Mucosa of rectum (tissue), 2 donors: ENCODE results near the gene B4GALNT3.
A peak's percentile ranks its signal among the peaks of the same experiment; 100 is the strongest.

Experiments used
- H3K27ac ChIP-seq, 2 donors: one replicate each; pipeline ENCODE4 v1.7.0; 2013; ENCODE audit warnings: inconsistent platforms in 2 of 2, low read depth in 2 of 2, low read length in 2 of 2
- H3K27me3 ChIP-seq, 2 donors: one replicate each; pipeline ENCODE4 v1.7.0; 2013; ENCODE audit warnings: low read length in 2 of 2; ENCODE audit not compliant: control insufficient read depth in 2 of 2, insufficient read depth in 2 of 2
- H3K36me3 ChIP-seq, 2 donors: one replicate each; pipeline ENCODE4 v1.7.0; 2013; ENCODE audit warnings: low read length in 2 of 2; ENCODE audit not compliant: control insufficient read depth in 2 of 2, insufficient read depth in 2 of 2
- H3K4me1 ChIP-seq, 2 donors: one replicate each; pipeline ENCODE4 v1.7.0; 2013; ENCODE audit warnings: low read length in 2 of 2, mild to moderate bottlenecking in 1 of 2; ENCODE audit not compliant: control insufficient read depth in 2 of 2, insufficient read depth in 2 of 2
- H3K4me3 ChIP-seq, 2 donors: one replicate each; pipeline ENCODE4 v1.7.0; 2013; ENCODE audit warnings: low read length in 2 of 2
- H3K9ac ChIP-seq, 2 donors: one replicate each; pipeline ENCODE4 v1.7.0; 2013; ENCODE audit warnings: low read length in 2 of 2, low read depth in 1 of 2, mild to moderate bottlenecking in 1 of 2
- H3K9me3 ChIP-seq, 2 donors: one replicate each; pipeline ENCODE4 v1.7.0; 2013; ENCODE audit warnings: low read length in 2 of 2; ENCODE audit not compliant: control insufficient read depth in 2 of 2
- donor health status: healthy.
- donor health status: Normal muscosa, but diverticular disease.

The B4GALNT3 gene

GRCh38 chr12:562634-563033, 102.9 kb downstream of the B4GALNT3 start:
- no peaks in the 10 kb centered on the region for H3K4me1 ChIP-seq
- no peak overlapping the region for H3K9ac ChIP-seq
- H3K4me3 ChIP-seq: no peak overlapping the region
- H3K27ac ChIP-seq: peak overlapping the region; percentile 16 to 38
- H3K36me3 ChIP-seq: peaks cover 8 to 28% of the 10 kb centered on the region in 2 donors
- no peaks in the 10 kb centered on the region for H3K9me3 ChIP-seq
- H3K27me3 ChIP-seq: peaks cover 0 to 4% of the 10 kb centered on the region in 2 donors

GRCh38 chr12:563250-563781, 103.6 kb downstream of the B4GALNT3 start:
- H3K36me3 ChIP-seq: peaks cover 8 to 21% of the 10 kb centered on the region in 2 donors
- peak overlapping the region; percentile 9 to 38 for H3K27ac ChIP-seq
- peaks cover 0 to 4% of the 10 kb centered on the region in 2 donors for H3K27me3 ChIP-seq
- H3K9me3 ChIP-seq: no peaks in the 10 kb centered on the region
- H3K9ac ChIP-seq: no peak overlapping the region
- peaks cover 0 to 2% of the 10 kb centered on the region in 2 donors for H3K4me1 ChIP-seq
- peak overlapping the region in 1 of 2 donors; percentile 41 for H3K4me3 ChIP-seq

- no peak overlapping the region for H3K9ac ChIP-seq
- peak overlapping the region in 1 of 2 donors; percentile 23 for H3K27ac ChIP-seq
- peaks cover 8 to 16% of the 10 kb centered on the region in 2 donors for H3K36me3 ChIP-seq
- no peaks in the 10 kb centered on the region for H3K9me3 ChIP-seq
- H3K27me3 ChIP-seq: peaks cover 0 to 4% of the 10 kb centered on the region in 2 donors
- H3K4me3 ChIP-seq: peak overlapping the region in 1 of 2 donors; percentile 41
- peaks cover 3 to 7% of the 10 kb centered on the region in 2 donors for H3K4me1 ChIP-seq
Measured at GRCh38 chr12:563787-564298, 104.1 kb downstream of the B4GALNT3 start.

DNA sequence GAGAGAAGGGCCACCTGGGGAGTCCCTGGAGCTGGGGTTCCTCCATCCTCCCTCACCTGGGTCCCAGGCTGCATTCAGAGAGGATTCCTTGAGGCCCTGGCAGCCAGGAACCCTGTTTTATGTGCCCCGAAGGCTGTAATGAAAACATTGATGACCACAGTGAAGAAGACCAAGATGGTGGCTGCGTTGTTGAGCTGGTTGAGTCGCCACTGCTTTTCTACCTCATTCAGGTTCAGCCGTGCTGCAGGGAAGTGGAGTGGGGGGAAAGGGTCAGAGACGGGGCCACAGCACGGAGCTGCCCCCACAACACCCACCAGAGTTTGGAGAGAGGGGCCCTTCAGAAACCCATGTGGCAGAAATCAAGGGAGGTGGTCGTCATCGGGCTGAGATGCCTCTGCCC, 105.4 kb downstream of the B4GALNT3 start:
- Histone ChIP-seq H3K9ac (no peak overlapping the region), H3K27ac (no peak overlapping the region), H3K4me3 (no peak overlapping the region), H3K4me1 (peaks cover 14 to 18% of the 10 kb centered on the region in 2 donors), H3K36me3 (peaks cover 4 to 12% of the 10 kb centered on the region in 2 donors), H3K27me3 (no peaks in the 10 kb centered on the region), H3K9me3 (no peaks in the 10 kb centered on the region)

DNA sequence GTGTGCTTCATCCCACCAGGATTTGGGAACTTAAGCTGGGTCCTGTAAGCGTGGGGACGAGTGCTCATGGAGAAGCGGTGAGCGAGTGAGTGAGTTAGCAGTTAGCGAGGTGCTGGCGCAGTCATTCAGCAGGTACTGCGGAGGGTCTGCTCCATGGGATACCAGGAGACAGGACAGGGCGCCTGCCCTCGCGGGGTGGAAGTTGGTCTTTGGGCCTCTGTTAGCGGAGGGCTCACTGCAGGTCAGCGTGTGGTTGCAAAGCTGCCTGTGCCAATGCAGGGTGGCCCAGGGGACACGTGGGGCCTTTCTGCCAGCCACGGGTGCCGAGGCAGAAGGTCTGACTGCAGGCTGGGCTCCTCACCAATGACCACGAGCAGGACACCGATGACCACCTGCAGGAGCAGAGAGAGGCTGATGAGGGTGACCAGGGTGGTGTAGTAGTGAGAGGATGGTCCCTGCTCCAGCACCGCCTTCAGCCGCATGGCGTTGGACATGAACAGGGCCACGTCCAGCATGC, 105.9 kb downstream of the B4GALNT3 start:
- no peaks in the 10 kb centered on the region for H3K9me3 ChIP-seq
- no peak overlapping the region for H3K4me3 ChIP-seq
- no peak overlapping the region for H3K9ac ChIP-seq
- H3K36me3 ChIP-seq: peaks cover 4 to 12% of the 10 kb centered on the region in 2 donors
- peaks cover 18 to 23% of the 10 kb centered on the region in 2 donors for H3K4me1 ChIP-seq
- no peaks in the 10 kb centered on the region for H3K27me3 ChIP-seq
- no peak overlapping the region for H3K27ac ChIP-seq

DNA sequence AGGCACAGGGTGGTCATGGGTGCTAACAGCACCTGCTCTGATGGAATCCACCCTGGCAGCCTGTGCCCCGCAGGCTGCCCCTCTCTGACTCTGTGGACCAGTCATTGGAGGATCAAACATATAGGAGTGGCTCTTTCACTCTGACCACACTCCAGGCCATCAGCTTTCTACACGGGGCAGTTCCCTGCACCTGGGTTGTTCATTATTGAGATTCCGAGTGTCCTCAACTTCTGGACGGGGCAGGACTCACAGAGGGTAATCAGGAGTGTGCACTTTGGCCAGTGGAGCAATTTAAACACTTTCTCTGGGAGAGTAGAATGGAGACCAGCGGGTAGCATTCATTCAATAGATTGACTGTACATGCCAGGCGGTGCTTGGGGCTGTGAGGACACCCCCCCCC, 108.7 kb downstream of the B4GALNT3 start:
- peaks cover 32 to 35% of the 10 kb centered on the region in 2 donors for H3K4me1 ChIP-seq
- H3K9me3 ChIP-seq: no peaks in the 10 kb centered on the region
- H3K27me3 ChIP-seq: no peaks in the 10 kb centered on the region
- H3K27ac ChIP-seq: peak overlapping the region in 1 of 2 donors; percentile 48
- peak overlapping the region in 1 of 2 donors; percentile 1 for H3K9ac ChIP-seq
- H3K4me3 ChIP-seq: no peak overlapping the region
- H3K36me3 ChIP-seq: peaks cover 0 to 3% of the 10 kb centered on the region in 2 donors

- H3K9me3 ChIP-seq: no peaks in the 10 kb centered on the region
- H3K9ac ChIP-seq: peak overlapping the region in 1 of 2 donors; percentile 76
- no peaks in the 10 kb centered on the region for H3K27me3 ChIP-seq
- H3K4me3 ChIP-seq: peak overlapping the region in 1 of 2 donors; percentile 77
- H3K27ac ChIP-seq: peak overlapping the region in 1 of 2 donors; percentile 56
- H3K36me3 ChIP-seq: no peaks in the 10 kb centered on the region
- H3K4me1 ChIP-seq: peaks cover 32 to 35% of the 10 kb centered on the region in 2 donors
Measured at GRCh38 chr12:569091-569676, 109.4 kb downstream of the B4GALNT3 start.

DNA sequence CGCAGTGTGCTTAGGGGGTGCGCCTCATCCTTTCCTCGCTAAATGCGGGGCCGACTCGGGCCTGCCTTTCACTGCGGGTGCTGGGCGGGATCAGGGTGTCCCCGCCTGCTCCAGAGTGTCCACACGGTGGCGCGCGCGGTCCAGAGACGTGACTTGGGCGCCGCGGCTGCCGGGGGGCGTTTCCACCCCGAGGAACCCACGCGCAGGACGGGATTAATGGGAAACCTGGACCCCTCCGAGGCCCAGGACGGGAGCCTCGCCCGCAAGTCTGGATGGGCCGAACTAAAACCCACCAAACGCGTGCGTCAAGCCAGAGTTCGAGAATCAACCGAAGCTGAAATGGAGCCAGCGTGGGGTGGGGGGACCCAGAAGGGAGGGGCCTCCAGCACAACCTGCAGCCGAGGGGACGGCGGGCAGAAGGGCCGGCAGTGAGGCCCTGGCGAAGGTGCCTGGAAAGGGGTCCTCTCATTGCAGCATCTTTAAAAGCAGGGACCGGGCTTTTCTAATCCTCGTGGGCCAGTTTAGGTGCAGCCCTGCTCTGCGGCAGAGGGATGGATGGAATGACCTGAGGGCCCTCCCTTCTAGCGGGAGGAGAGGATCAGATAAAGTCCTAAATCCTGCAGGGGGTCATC, 110.2 kb downstream of the B4GALNT3 start:
- H3K4me1 ChIP-seq: peaks cover 32 to 35% of the 10 kb centered on the region in 2 donors
- H3K36me3 ChIP-seq: no peaks in the 10 kb centered on the region
- no peaks in the 10 kb centered on the region for H3K27me3 ChIP-seq
- peak overlapping the region; percentile 73 to 77 for H3K4me3 ChIP-seq
- H3K9me3 ChIP-seq: no peaks in the 10 kb centered on the region
- H3K9ac ChIP-seq: peak overlapping the region; percentile 76 to 80
- peak overlapping the region; percentile 93 to 95 for H3K27ac ChIP-seq

GRCh38 chr12:570435-570920, 110.7 kb downstream of the B4GALNT3 start:
- Histone ChIP-seq H3K9ac (peak overlapping the region; percentile 76 to 80), H3K27me3 (no peaks in the 10 kb centered on the region), H3K27ac (peak overlapping the region; percentile 93 to 95), H3K36me3 (no peaks in the 10 kb centered on the region), H3K4me3 (peak overlapping the region; percentile 73 to 77), H3K4me1 (peaks cover 32 to 36% of the 10 kb centered on the region in 2 donors), H3K9me3 (no peaks in the 10 kb centered on the region)
